Right forelimb (tissue), 1 donor: ENCODE results near the gene WNK4.

Source experiments
- DNase-seq: peaks from one replicate; pipeline ENCODE4 v3.0.0-alpha.2; 2018

The WNK4 gene

DNA sequence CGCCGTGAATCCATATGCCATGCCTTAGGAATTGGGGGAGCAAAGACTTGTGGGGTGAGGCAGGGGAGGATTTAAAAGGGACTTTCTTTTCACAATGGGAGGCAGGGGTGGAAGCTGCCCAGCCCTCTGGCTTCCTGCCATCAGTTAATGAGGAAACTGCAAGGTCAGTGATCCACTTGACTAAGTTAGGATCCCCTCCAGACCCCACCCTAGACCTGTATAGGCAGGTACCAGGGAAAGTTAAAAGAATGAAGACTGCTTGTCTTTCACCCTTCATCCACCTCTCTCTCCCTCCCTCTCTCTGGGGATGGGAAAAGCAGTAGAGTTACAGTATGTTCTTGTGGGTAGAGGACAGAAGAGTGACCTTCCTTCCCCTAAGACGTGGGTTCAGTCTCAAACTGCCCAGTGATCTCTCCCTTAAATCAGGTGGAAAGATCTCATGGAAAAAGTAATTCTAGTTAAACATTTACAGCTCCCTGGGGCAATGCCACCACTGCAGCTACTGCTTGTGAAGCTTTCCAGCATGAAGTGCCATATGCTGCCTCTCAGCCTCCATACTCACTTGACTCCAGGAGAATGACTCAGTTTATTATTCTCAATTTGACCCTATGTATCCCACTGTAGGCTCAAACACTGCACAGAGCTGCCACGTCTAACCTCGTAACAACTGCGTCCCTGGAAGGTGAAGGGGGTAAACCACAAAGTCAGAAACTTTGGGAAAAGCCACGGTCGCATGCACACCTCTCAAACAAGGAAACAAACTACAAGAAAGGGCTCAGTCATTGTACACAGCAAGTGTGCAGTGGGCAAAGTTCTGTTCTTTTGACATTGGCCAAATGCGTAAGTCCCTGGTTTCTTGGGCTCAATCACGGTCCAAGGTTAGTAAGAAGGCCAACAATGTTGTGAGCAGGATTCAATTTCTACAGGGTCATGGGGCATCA is 16.9 kb downstream of the WNK4 start:
- no peak for DNase-seq

- no peak for DNase-seq
Observed at GRCh38 chr17:42798011-42798382, 17.6 kb downstream of the WNK4 start.

GRCh38 chr17:42798383-42799380 is 18.3 kb downstream of the WNK4 start, which contains the start of the genes CNTD1 and COA3:
CNTD1 (plus strand) TSS chr17:42798861; CDS start chr17:42799068, 207 bp downstream.
COA3 (minus strand) TSS chr17:42798704; CDS start chr17:42798681, 23 bp downstream.
- DNase-seq = peak; percentile 90

GRCh38 chr17:42803074-42803883 is 22.9 kb downstream of the WNK4 start:
- no peak for DNase-seq

DNA sequence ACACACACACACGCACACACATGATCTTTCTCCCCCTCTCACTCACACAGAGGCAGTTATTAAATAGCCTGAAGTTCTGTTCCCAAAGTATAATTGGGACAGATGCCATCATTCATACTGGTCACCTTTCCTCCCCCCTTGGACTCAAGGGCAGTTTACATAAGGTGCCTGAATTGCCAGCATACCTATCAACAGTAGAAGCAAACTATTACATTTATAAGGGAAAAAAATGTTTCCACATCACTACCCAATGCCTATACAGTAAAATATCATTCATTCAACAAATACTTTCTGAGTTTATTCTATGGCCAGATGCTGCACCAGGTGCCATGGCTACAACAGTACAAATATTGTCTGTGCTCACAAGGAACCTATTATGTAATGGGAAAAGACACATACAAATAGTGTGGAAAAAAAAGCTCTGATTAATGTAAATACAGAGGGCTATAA is 24.5 kb downstream of the WNK4 start:
- DNase-seq = no peak

DNA sequence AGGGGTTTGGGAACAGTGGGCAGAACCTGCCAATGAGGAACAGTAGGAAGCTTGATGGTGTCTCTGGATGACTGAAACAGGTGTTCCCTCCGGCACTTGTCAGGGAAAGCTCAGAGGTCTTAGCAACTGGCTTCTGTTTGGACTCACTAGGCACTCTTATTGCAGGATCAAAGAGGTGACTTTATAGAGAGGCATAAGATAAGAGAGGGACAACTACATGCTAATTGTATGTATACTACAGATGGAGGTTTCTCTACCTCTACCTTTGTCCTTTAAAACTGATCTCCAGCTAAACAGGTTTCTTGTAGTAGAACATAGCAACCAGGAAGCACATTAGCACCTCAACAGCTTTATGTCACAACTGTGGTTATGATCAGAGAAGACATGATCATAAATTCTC is 25.8 kb downstream of the WNK4 start:
- no peak for DNase-seq

- DNase-seq = no peak
Observed at GRCh38 chr17:42809250-42809649, 28.8 kb downstream of the WNK4 start.

- DNase-seq = no peak
Observed at GRCh38 chr17:42814633-42815399, 34.4 kb downstream of the WNK4 start.

DNA sequence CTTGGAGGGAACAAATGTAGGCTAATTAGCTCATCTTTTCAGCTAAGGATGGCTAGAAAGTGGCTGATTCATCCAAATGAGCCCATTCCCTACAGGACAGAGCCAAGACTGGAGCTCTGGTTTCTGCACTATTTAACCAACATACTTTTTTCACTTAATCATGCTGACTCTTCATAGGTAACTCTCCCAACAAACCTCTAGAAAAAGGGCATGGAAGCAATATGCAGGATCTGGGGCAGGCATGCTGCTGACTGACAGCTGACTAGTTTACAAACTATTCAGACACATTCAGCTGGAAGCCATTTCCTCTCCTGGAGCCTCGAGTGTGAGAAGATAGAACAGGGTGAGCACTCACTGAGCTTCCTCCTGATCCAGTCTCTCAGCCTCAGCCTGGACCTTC is 37.5 kb downstream of the WNK4 start:
- DNase-seq = no peak

- no peak for DNase-seq
Observed at GRCh38 chr17:42818379-42818778, 38.0 kb downstream of the WNK4 start.

DNA sequence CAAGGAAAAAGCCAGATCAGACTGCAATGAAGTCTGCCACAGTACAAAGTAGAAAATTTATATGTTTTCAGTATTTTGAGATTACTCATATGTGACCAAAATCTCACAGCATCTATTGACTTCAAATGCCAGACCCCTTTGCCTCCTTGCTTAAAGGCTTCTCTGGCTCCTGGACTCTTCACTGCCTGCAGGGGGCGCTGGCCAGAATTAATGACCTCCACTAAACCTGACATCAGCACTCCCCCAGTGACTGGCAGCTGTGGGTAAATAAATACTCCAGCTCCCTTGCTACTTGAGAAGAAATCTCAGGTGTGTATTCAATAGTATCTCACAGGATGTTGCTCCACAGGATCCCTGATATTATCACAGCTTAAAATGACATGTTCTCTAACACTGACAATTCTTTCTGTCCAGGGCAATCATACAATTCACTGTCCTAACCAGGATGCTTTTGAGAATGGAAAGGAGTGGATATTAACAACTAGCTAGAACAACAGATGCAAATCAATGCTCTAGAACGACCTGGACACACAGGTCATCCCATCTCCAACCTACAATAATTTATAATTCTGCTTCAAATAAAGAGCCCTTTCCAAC is 39.6 kb downstream of the WNK4 start:
- DNase-seq = no peak

DNA sequence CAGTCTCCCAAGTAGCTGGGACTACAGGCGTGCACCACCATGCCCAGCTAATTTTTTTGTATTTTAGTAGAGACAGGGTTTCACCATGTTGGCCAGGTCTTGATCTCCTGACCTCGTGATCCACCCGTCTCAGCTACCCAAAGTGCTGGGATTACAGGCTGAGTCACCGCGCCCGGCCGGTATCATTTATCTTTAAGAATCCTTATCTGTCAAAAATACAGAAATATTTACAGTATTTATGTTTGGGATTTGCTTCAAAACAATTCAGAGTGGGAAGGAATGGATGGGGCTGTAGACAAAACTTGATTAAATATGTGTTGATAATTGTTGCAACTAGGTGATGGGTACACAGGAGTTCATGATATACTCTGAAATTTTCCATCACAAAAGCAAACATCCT is 40.8 kb downstream of the WNK4 start:
- no peak for DNase-seq

DNA sequence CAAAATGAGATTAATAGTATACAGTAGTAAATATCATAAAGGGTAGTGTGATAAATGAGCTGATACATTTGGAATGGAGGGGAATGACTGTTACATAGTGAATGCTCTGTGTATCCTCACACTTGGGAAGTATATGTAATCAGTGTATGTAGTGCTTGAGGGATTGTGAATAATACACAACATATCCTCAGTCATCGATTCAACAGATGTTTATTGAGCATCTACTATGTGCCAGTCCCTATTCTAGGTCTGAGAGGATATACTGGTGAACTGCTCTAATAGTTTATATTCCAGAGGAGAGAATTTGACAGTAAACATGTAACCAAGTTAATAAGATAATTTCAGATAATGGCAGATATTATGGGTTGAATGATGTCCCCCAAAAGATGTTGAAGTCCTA is 47.1 kb downstream of the WNK4 start:
- no peak for DNase-seq

GRCh38 chr17:42830971-42831370 is 50.6 kb downstream of the WNK4 start:
- DNase-seq = no peak

DNA sequence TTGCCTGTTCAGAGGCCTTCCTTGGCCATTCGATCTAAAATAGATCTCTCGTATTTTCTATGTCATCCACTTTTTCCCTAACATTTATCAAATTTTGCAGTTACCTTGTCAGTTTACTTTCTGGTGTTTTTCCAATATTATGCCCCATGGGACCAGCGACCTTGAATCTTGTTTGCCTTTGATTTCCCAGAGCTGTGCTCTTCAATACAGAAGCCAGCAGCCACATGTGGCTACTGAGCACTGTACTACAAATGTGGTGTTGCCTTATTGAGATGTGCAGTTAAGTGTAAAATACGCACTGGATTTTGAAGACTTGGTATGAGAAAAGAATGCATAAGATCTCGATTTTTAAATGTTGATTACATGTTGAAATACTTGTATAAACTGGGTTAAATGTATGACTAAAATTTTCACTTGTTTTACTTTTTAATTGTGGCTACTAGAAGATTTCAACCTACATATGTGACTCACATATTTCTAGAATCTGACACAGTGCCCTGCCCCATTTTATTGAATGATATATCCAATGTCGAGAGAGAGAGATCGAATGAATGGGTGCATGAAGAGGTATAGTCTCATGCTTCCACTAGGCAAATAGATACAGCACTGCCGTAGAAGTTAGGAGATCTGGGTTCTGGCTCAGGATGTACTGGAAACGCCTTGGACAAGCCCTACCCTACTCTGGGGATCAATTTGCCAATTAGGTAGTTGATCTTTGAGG is 52.0 kb downstream of the WNK4 start:
- DNase-seq = no peak

- DNase-seq = peak; percentile 94
Observed at GRCh38 chr17:42832934-42833766, 52.7 kb downstream of the WNK4 start, which contains the start of gene PSME3. PSME3 (plus strand) TSS chr17:42833397; CDS start chr17:42833632, 235 bp downstream.

- no peak for DNase-seq
Observed at GRCh38 chr17:42833767-42834422, 53.5 kb downstream of the WNK4 start.

- no peak for DNase-seq
Observed at GRCh38 chr17:42835732-42836131, 55.3 kb downstream of the WNK4 start.
